GM10248 (cell line): ENCODE results near the gene SRSF2.

Experiments used
- CTCF ChIA-PET: fragments of 300-600 bp; sonication (Branson Sonifier 250); formaldehyde crosslinking; extraction: SDS; loops from one replicate; lab custom pipeline; 2021; ENCODE audit warnings: antibody characterized with exemption; lab: Yijun Ruan, JAX
- POLR2A ChIA-PET: fragments of 350-650 bp; sonication (Branson Sonifier 250); formaldehyde crosslinking; extraction: SDS; loops from one replicate; lab custom pipeline; 2020; ENCODE audit warnings: antibody characterized with exemption; lab: Yijun Ruan, JAX
- DNase-seq: peaks from one replicate; pipeline ENCODE4 v3.0.0; 2012; ENCODE audit errors: extremely low spot score
- TF ChIP-seq, protein P1 (sequence below): IDR thresholded peaks from 2 replicates; pipeline ENCODE4 v1.5.1; 2012; ENCODE audit warnings: mild to moderate bottlenecking, low read depth; ENCODE audit errors: extremely low read depth, missing control alignments, control extremely low read depth

SRSF2 gene

DNA sequence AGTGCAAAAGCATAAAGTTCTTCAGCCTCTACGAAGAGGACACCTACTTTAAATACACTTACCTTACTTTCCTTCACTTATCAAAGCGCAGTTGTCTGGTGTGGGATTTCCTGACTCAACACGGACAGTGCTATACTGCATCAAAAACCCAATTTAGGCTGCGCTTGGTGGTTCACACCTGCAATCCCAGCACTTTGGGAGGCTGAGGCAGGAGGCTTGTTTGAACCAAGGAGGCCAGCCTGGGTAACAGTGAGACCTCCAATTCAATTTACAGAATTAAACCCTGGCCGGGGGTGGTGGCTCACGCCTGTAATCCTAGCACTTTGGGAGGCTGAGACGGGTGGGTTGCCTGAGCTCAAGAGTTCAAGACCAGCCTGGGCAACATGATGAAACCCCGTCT, 14.9 kb downstream of the SRSF2 start:
- TF ChIP-seq, protein P1, sequence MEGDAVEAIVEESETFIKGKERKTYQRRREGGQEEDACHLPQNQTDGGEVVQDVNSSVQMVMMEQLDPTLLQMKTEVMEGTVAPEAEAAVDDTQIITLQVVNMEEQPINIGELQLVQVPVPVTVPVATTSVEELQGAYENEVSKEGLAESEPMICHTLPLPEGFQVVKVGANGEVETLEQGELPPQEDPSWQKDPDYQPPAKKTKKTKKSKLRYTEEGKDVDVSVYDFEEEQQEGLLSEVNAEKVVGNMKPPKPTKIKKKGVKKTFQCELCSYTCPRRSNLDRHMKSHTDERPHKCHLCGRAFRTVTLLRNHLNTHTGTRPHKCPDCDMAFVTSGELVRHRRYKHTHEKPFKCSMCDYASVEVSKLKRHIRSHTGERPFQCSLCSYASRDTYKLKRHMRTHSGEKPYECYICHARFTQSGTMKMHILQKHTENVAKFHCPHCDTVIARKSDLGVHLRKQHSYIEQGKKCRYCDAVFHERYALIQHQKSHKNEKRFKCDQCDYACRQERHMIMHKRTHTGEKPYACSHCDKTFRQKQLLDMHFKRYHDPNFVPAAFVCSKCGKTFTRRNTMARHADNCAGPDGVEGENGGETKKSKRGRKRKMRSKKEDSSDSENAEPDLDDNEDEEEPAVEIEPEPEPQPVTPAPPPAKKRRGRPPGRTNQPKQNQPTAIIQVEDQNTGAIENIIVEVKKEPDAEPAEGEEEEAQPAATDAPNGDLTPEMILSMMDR: no peak
- POLR2A ChIA-PET: interaction anchor here (0.7 kb wide), 1 partner anchor 10 kb away, joined by 7 read pairs; no protein-coding TSS in a partner anchor
- CTCF ChIA-PET: interaction anchor here (0.8 to 6.4 kb wide), 2 partner anchors 7 to 14 kb away, joined by 3 to 45 read pairs; no protein-coding TSS in a partner anchor
- DNase-seq: no peak

DNA sequence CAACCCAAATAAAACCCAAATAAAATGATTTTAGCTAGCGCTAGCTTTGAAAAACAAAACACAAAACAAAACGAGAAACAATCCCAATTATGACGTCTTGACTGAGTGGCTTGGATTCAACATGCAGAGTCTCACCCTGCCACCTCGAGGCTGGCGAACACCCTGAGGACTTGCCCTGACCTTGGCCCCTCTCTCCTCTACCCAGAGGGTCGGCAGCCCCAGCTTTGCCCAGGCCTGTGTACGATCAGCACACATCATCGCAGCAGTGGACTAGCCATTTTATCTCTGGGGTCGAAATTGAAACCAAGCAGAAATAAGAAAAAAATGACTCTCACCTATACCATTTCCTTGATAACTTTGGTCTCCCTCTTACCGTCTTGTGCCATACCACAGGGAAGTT, 15.7 kb downstream of the SRSF2 start:
- ChIA-PET CTCF (interaction anchor here (0.8 kb wide), 1 partner anchor 13 kb away, joined by 3 read pairs; no protein-coding TSS in a partner anchor), POLR2A (interaction anchor here (0.5 kb wide), 1 partner anchor 106 kb away, joined by 9 read pairs; no protein-coding TSS in a partner anchor)
- no peak for DNase-seq
- TF ChIP-seq, protein P1: no peak

DNA sequence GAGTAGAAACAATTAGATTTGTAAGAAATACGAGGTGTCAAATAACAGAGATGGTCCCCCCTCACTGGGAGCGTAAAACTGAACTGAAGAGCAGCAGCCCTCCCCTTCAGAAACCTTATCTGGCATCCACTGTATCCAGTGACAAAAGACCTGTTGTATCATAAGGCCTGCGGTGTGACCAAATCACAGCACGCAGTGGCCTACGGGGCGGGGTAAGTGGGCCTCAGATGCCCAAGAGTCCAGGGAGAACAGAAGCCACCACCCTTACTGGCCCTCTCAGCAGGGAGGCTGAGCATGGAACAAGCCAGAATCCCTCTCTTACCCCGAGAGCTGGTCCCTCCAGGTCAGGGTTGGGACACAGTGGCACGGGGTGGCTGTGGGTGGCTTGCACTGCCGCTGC, 16.2 kb downstream of the SRSF2 start:
- DNase-seq: no peak
- ChIA-PET POLR2A (interaction anchor here (0.5 kb wide), 1 partner anchor 105 kb away, joined by 9 read pairs; no protein-coding TSS in a partner anchor), CTCF (no interaction called here)
- TF ChIP-seq, protein P1: no peak

DNA sequence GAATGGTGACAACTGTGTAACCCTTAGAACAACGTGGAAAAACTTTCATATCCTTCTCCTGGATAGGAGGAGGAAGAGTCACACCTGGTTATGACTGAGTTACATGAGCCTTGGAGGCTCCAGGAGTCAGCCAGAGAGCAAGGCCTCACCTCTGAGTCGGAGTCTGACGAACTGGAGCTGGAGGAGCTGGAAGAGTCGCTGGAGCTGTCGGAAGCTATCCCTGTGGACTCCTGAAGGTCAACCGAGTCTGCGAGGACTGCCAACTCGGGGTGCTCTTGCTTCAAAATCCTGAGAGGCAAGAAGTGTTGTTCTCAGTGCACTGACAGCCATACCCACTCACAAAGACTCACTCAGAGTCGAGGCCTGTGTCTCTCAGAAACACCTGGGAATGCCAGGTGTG, 16.9 kb downstream of the SRSF2 start:
- CTCF ChIA-PET: interaction anchor here (1.6 kb wide), 1 partner anchor 197 kb away, joined by 7 read pairs; no protein-coding TSS in a partner anchor
- POLR2A ChIA-PET: no interaction called here
- TF ChIP-seq, protein P1: no peak
- no peak for DNase-seq

DNA sequence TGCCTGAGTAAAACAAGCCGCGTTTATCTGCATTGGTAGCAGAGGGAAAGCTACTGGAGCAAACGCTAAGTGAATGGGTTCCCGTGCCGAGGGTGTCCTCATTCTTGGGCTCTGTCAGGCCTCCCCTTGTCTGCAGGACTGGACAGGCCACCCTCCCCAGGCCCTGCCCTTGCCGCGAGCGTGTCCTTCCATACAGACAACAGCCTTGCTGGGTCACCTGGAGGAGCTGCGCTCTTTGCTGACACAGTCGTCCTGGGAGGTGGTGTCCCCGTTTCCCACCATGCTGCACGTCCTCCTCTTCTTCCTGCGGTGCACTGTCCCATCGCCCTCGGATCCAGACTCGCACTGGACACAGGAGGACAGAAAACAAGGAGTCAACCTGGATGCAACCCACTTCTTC, 18.6 kb downstream of the SRSF2 start:
- CTCF ChIA-PET: interaction anchor here (1.0 to 2.9 kb wide), 3 partner anchors 9 to 211 kb away, joined by 3 to 13 read pairs (median 5); no protein-coding TSS in a partner anchor
- no peak for DNase-seq
- TF ChIP-seq, protein P1: no peak
- POLR2A ChIA-PET: interaction anchor here (1.3 to 2.0 kb wide), 2 partner anchors 7 to 206 kb away, joined by 3 to 7 read pairs; partner anchors contain the start of genes JMJD6 and METTL23

DNA sequence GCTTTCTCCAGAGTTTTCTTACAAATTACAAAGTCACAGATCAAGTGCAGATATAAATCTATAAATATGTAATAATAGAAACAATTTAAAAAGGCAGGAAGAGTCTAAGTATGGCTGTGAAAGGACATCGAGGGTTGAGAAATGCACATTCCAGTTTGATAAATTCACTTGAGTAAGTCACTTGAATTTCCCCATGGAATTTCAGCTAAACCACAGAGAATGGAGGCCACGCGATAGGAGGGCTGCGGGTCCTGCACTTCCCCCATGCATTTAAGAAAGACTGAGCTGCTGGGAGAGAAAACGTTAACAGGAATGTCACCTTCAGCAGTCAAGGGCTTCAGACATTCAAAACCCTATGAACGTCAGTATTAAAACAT, 20.3 kb downstream of the SRSF2 start:
- POLR2A ChIA-PET: interaction anchor here (1.6 to 2.0 kb wide), 3 partner anchors 9 to 20 kb away, joined by 6 to 7 read pairs (median 7); partner anchors contain the start of genes JMJD6, METTL23, MFSD11 and SRSF2
- no peak for DNase-seq
- TF ChIP-seq, protein P1: no peak
- CTCF ChIA-PET: interaction anchor here (0.7 to 5.3 kb wide), 9 partner anchors 8 to 194 kb away, joined by 3 to 45 read pairs (median 5); partner anchors contain the start of genes JMJD6 and METTL23
